Left ventricle myocardium inferior (tissue), 1 donor: ENCODE results near the gene TNS2. TPM values are rescaled to one million over a fixed set of nuclear protein-coding genes. Genes with fewer than 3 reads are reported as not detected.

Source experiments
- DNase-seq: peaks from one replicate; pipeline ENCODE4 v3.0.0-alpha.2; 2020
- H3K27ac ChIP-seq: fragments of 200-600 bp; replicated peaks from 2 replicates; pipeline ENCODE4 v1.8.0; 2021
- H3K27me3 ChIP-seq: fragments of 200-600 bp; 2 replicates; pipeline ENCODE4 v1.8.0; 2021; ENCODE audit warnings: low read depth
- H3K36me3 ChIP-seq: fragments of 200-600 bp; 2 replicates; pipeline ENCODE4 v1.8.0; 2021
- H3K4me1 ChIP-seq: fragments of 200-600 bp; 2 replicates; pipeline ENCODE4 v1.8.0; 2021
- H3K4me3 ChIP-seq: fragments of 200-600 bp; 2 replicates; pipeline ENCODE4 v1.8.0; 2021; ENCODE audit warnings: mild to moderate bottlenecking, moderate library complexity
- H3K9me3 ChIP-seq: fragments of 200-600 bp; replicated peaks from 2 replicates; pipeline ENCODE4 v1.8.0; 2021
- CTCF ChIP-seq: fragments of 200-600 bp; IDR thresholded peaks from 2 replicates; pipeline ENCODE4 v1.8.0; 2021; ENCODE audit warnings: antibody characterized with exemption, mild to moderate bottlenecking, borderline replicate concordance
- intact Hi-C: fragments of 100-400 bp; cut with micrococcal nuclease; formaldehyde crosslinking; loops from one replicate; pipeline ENCODE4 v1.11.0; 2022
- total RNA-seq: library from RNA; stranded (reverse); fragmentation: NEBNext Ultra II Directional; extraction: Animal tissue kit (Norgen Biotek cat#: 25700); gene quantifications from one replicate; pipeline ENCODE4 v1.2.1, GENCODE V29; 2021
- donor health status: DM: no; HTN: yes; CAD: no; lungs with severe emphysema.

TNS2 gene
- total RNA-seq, 1 donor from 2014 or later = 109 TPM

GRCh38 chr12:53098354-53098981, 48.6 kb downstream of the TNS2 start:
- Histone ChIP-seq H3K4me3 (peak overlapping the region; percentile 80), H3K4me1 (peaks cover 43% of the 10 kb centered on the region), H3K27ac (peak overlapping the region; percentile 95), H3K36me3 (peaks cover 20% of the 10 kb centered on the region), H3K27me3 (no peaks in the 10 kb centered on the region), H3K9me3 (no peaks in the 10 kb centered on the region)
- peak; percentile 37 for DNase-seq
- no peak for TF ChIP-seq CTCF
- intact Hi-C loops = no loop called here

- H3K27ac ChIP-seq = peak overlapping the region; percentile 95
- H3K27me3 ChIP-seq = no peaks in the 10 kb centered on the region
- intact Hi-C loops = no loop called here
- TF ChIP-seq CTCF = peak; percentile 100
- peaks cover 43% of the 10 kb centered on the region for H3K4me1 ChIP-seq
- H3K36me3 ChIP-seq = peaks cover 20% of the 10 kb centered on the region
- peak overlapping the region; percentile 80 for H3K4me3 ChIP-seq
- no peaks in the 10 kb centered on the region for H3K9me3 ChIP-seq
- DNase-seq = peak; percentile 93
Measured at GRCh38 chr12:53099071-53099882, 49.4 kb downstream of the TNS2 start.

- Histone ChIP-seq H3K4me3 (no peak overlapping the region), H3K27me3 (no peaks in the 10 kb centered on the region), H3K27ac (no peak overlapping the region), H3K9me3 (no peaks in the 10 kb centered on the region), H3K36me3 (peaks cover 20% of the 10 kb centered on the region), H3K4me1 (peaks cover 42% of the 10 kb centered on the region)
- DNase-seq = no peak
- intact Hi-C loops = loop anchor here (5.0 kb wide), 1 partner anchor 33 kb away; no protein-coding TSS in a partner anchor
- TF ChIP-seq CTCF = no peak
Measured at GRCh38 chr12:53100466-53101151, 50.7 kb downstream of the TNS2 start.

- TF ChIP-seq CTCF = no peak
- DNase-seq = no peak
- no peaks in the 10 kb centered on the region for H3K27me3 ChIP-seq
- H3K4me1 ChIP-seq = peaks cover 35% of the 10 kb centered on the region
- H3K9me3 ChIP-seq = no peaks in the 10 kb centered on the region
- intact Hi-C loops = loop anchor here (5.0 kb wide), 1 partner anchor 34 kb away; no protein-coding TSS in a partner anchor
- no peak overlapping the region for H3K4me3 ChIP-seq
- peaks cover 20% of the 10 kb centered on the region for H3K36me3 ChIP-seq
- H3K27ac ChIP-seq = no peak overlapping the region
Measured at GRCh38 chr12:53101266-53101665, 51.4 kb downstream of the TNS2 start.
